Activated B cell treated with CpG ODN at 0.5 μM for 24 hours (primary cell): Measurements from ENCODE around the gene HAPSTR1. TPM values are rescaled to one million over a fixed set of nuclear protein-coding genes. Genes with fewer than 3 reads are reported as not detected.
"Not testable (repeated sequence)": the region's sequence is repeated elsewhere in the genome, so short reads cannot be mapped to it uniquely, and the experiment has no call there.

Experiments
- ATAC-seq: fragments of 200-7000 bp; cut with Tn5 transposase; one replicate; pipeline ENCODE4 v1.10.0; 2021; ENCODE audit warnings: low read depth, mild to moderate bottlenecking, moderate library complexity
- CTCF ChIA-PET: fragments of 350-600 bp; sonication (Branson Sonifier 250); formaldehyde crosslinking; loops from one replicate; lab custom pipeline; 2021; ENCODE audit warnings: antibody characterized with exemption; lab: Charles Lee
- POLR2A ChIA-PET: fragments of 350-600 bp; sonication (Branson Sonifier 250); formaldehyde crosslinking; loops from one replicate; lab custom pipeline; 2021; ENCODE audit warnings: antibody characterized with exemption; lab: Charles Lee
- DNase-seq: peaks from one replicate; pipeline ENCODE4 v3.0.0; 2022
- H3K27ac Mint-ChIP-seq: one replicate; pipeline ENCODE4 v1.8.0; 2020; ENCODE audit warnings: mixed read lengths
- H3K27me3 Mint-ChIP-seq: one replicate; pipeline ENCODE4 v1.8.0; 2021; ENCODE audit warnings: mixed read lengths
- H3K36me3 Mint-ChIP-seq: one replicate; pipeline ENCODE4 v1.8.0; 2021; ENCODE audit warnings: low read depth, mixed read lengths
- H3K4me1 Mint-ChIP-seq: one replicate; pipeline ENCODE4 v1.8.0; 2021; ENCODE audit warnings: mixed read lengths
- H3K4me3 Mint-ChIP-seq: one replicate; pipeline ENCODE4 v1.8.0; 2020; ENCODE audit warnings: mild to moderate bottlenecking, mixed read lengths
- H3K9me3 Mint-ChIP-seq: one replicate; pipeline ENCODE4 v1.8.0; 2020; ENCODE audit warnings: mixed read lengths
- intact Hi-C: fragments of 100-400 bp; cut with micrococcal nuclease; formaldehyde crosslinking; loops from one replicate; pipeline ENCODE4 v1.15.1; 2024
- total RNA-seq: library from RNA; stranded (reverse); gene quantifications from 2 replicates; pipeline ENCODE4 v1.2.3, GENCODE V29; 2022
- TF ChIP-seq, protein P1 (sequence below): fragments of 200-600 bp; IDR thresholded peaks from one replicate; pipeline ENCODE4 v1.8.0; 2022; ENCODE audit warnings: antibody characterized with exemption, mild to moderate bottlenecking

The HAPSTR1 gene
- total RNA-seq, 1 donor from 2014 or later, result 85.6 TPM

DNA sequence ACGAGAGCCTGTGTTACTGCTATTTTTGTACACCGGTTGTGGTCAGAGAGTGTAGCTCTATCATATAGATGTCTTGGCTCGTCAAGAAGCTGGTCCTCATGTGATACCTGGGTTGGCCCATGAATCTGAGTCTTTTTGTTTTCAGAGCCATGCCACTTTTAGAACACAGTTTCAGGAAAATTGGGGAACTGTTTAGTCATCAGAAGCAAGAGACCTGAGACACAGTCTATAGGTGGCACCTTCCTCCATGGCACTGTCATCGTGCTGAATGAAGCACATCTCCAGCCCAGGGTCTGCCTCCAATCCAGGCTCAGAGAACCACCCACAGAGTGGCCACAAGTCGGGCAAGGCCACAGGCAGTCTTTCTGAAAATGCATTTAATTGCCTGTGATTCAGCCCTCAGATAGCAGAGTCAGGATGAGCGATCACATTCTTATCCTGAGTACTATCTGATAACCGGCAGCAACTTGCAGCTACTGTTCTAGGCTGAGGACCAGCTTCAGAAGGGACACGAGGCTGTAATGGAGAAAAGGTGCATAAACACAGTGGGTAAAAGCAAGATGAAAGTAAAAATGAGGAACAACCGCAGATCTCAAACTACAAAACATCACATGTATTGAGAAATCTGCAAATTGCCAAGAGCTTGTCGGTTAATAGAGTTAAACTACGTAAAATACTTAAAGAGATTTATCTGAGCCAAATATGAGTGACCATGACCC lies 14.2 kb upstream of the HAPSTR1 start:
- Mint-ChIP-seq H3K27me3 (no peaks in the 10 kb centered on the region), H3K36me3 (peaks cover 6% of the 10 kb centered on the region), H3K4me3 (peak overlapping the region; percentile 21), H3K27ac (peak overlapping the region; percentile 83), H3K4me1 (peaks cover 34% of the 10 kb centered on the region), H3K9me3 (peaks cover 2% of the 10 kb centered on the region)
- TF ChIP-seq, protein P1, sequence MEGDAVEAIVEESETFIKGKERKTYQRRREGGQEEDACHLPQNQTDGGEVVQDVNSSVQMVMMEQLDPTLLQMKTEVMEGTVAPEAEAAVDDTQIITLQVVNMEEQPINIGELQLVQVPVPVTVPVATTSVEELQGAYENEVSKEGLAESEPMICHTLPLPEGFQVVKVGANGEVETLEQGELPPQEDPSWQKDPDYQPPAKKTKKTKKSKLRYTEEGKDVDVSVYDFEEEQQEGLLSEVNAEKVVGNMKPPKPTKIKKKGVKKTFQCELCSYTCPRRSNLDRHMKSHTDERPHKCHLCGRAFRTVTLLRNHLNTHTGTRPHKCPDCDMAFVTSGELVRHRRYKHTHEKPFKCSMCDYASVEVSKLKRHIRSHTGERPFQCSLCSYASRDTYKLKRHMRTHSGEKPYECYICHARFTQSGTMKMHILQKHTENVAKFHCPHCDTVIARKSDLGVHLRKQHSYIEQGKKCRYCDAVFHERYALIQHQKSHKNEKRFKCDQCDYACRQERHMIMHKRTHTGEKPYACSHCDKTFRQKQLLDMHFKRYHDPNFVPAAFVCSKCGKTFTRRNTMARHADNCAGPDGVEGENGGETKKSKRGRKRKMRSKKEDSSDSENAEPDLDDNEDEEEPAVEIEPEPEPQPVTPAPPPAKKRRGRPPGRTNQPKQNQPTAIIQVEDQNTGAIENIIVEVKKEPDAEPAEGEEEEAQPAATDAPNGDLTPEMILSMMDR, result no peak
- ATAC-seq, result no peak
- intact Hi-C loops, result no loop called here
- DNase-seq, result no peak
- ChIA-PET CTCF (interaction anchor here (0.8 kb wide), 1 partner anchor 14 kb away, joined by 3 read pairs; the partner anchor contains the start of gene HAPSTR1), POLR2A (interaction anchor here (0.5 to 6.3 kb wide), 7 partner anchors 11 to 261 kb away, joined by 3 to 145 read pairs (median 3); partner anchors contain the start of gene HAPSTR1)

- DNase-seq, H3K9me3 Mint-ChIP-seq, H3K27me3 Mint-ChIP-seq, H3K36me3 Mint-ChIP-seq: not testable (repeated sequence)
- ChIA-PET CTCF (interaction anchor here (1.2 kb wide), 1 partner anchor 11 kb away, joined by 4 read pairs; no protein-coding TSS in a partner anchor), POLR2A (interaction anchor here (1.0 to 6.3 kb wide), 4 partner anchors 10 to 210 kb away, joined by 3 to 145 read pairs (median 6); partner anchors contain the start of genes CARHSP1 and HAPSTR1)
- intact Hi-C loops, result loop anchor here (1.0 kb wide), 2 partner anchors 13 to 281 kb away; partner anchors contain the start of genes HAPSTR1, PMM2 and TMEM186
- peak overlapping the region; percentile 57 for H3K4me3 Mint-ChIP-seq
- peak overlapping the region; percentile 93 for H3K27ac Mint-ChIP-seq
- ATAC-seq, result peak; percentile 89
- H3K4me1 Mint-ChIP-seq, result peaks cover 26% of the 10 kb centered on the region
Observed at GRCh38 chr16:9078467-9079429, 12.7 kb upstream of the HAPSTR1 start.

GRCh38 chr16:9079430-9079812 lies 12.0 kb upstream of the HAPSTR1 start:
- ChIA-PET CTCF (interaction anchor here (1.2 kb wide), 1 partner anchor 11 kb away, joined by 4 read pairs; no protein-coding TSS in a partner anchor), POLR2A (interaction anchor here (1.0 to 6.3 kb wide), 4 partner anchors 9 to 211 kb away, joined by 3 to 145 read pairs (median 6); partner anchors contain the start of genes CARHSP1 and HAPSTR1)
- TF ChIP-seq, protein P1, result no peak
- H3K27ac Mint-ChIP-seq, result peak overlapping the region; percentile 70
- ATAC-seq, result no peak
- no peak overlapping the region for H3K4me3 Mint-ChIP-seq
- peaks cover 6% of the 10 kb centered on the region for H3K36me3 Mint-ChIP-seq
- no peaks in the 10 kb centered on the region for H3K27me3 Mint-ChIP-seq
- intact Hi-C loops, result loop anchor here (1.0 kb wide), 2 partner anchors 12 to 282 kb away; partner anchors contain the start of genes HAPSTR1, PMM2 and TMEM186
- peaks cover 26% of the 10 kb centered on the region for H3K4me1 Mint-ChIP-seq
- peaks cover 2% of the 10 kb centered on the region for H3K9me3 Mint-ChIP-seq
- no peak for DNase-seq

DNA sequence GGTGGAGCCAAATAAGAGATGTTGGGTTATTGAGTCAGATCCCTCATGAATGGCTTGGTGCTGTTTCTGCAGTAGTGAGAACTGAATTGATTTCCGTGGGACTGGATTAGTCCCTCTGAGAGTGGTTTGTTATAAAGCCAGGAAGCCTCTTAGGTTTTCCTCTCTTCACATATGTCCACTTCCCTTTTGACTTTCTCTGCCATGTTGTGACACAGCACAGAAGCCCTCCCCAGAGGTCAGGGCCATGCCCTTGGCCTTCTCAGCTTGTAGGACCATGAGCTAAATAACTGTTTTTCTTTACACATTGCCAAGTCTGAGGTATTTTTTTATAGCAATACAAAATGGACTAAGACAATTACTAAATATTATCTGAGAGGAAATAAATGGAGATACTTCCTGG lies 10.3 kb upstream of the HAPSTR1 start:
- Mint-ChIP-seq H3K9me3 (peaks cover 2% of the 10 kb centered on the region), H3K27me3 (no peaks in the 10 kb centered on the region), H3K4me3 (no peak overlapping the region), H3K27ac (no peak overlapping the region), H3K36me3 (peaks cover 6% of the 10 kb centered on the region), H3K4me1 (peaks cover 26% of the 10 kb centered on the region)
- no peak for ATAC-seq
- DNase-seq, result no peak
- TF ChIP-seq, protein P1, result no peak
- intact Hi-C loops, result no loop called here
- ChIA-PET POLR2A (interaction anchor here (6.3 kb wide), 1 partner anchor 11 kb away, joined by 145 read pairs; the partner anchor contains the start of gene HAPSTR1), CTCF (no interaction called here)

GRCh38 chr16:9081843-9082242 lies 9.6 kb upstream of the HAPSTR1 start:
- no peak overlapping the region for H3K27ac Mint-ChIP-seq
- ChIA-PET CTCF (no interaction called here), POLR2A (interaction anchor here (6.3 kb wide), 1 partner anchor 10 kb away, joined by 145 read pairs; the partner anchor contains the start of gene HAPSTR1)
- intact Hi-C loops, result no loop called here
- H3K36me3 Mint-ChIP-seq, result peaks cover 6% of the 10 kb centered on the region
- no peak overlapping the region for H3K4me3 Mint-ChIP-seq
- DNase-seq (no peak), ATAC-seq (no peak)
- H3K27me3 Mint-ChIP-seq, result no peaks in the 10 kb centered on the region
- peaks cover 22% of the 10 kb centered on the region for H3K4me1 Mint-ChIP-seq
- TF ChIP-seq, protein P1, result no peak
- H3K9me3 Mint-ChIP-seq, result peaks cover 2% of the 10 kb centered on the region
